GM23248 (cell line): ENCODE results near the gene KNDC1. TPM values are rescaled to one million over a fixed set of nuclear protein-coding genes. Genes with fewer than 3 reads are reported as not detected.

Experiments
- DNase-seq: peaks from one replicate; pipeline ENCODE4 v3.0.0-alpha.2; 2015
- H2AFZ ChIP-seq: fragments of 200-600 bp; sonication (generic); 2 replicates; pipeline ENCODE4 v1.6.1; 2016; ENCODE audit warnings: antibody characterized with exemption
- H3F3A ChIP-seq: fragments of 200-600 bp; sonication (generic); 2 replicates; pipeline ENCODE4 v1.6.1; 2016; ENCODE audit warnings: mild to moderate bottlenecking, antibody characterized with exemption, mixed run types; ENCODE audit not compliant: insufficient read depth
- H3K27ac ChIP-seq: fragments of 200-600 bp; sonication (generic); 2 replicates; pipeline ENCODE4 v1.5.1; 2016; ENCODE audit warnings: mild to moderate bottlenecking
- H3K27me3 ChIP-seq: fragments of 200-600 bp; sonication (generic); replicated peaks from 2 replicates; pipeline ENCODE4 v1.6.1; 2016; ENCODE audit warnings: mild to moderate bottlenecking; ENCODE audit not compliant: insufficient read depth
- H3K36me3 ChIP-seq: fragments of 200-600 bp; sonication (generic); 2 replicates; pipeline ENCODE4 v1.6.1; 2016; ENCODE audit warnings: low read depth, mild to moderate bottlenecking
- H3K4me1 ChIP-seq: fragments of 200-600 bp; sonication (generic); 2 replicates; pipeline ENCODE4 v1.6.1; 2016; ENCODE audit warnings: mild to moderate bottlenecking; ENCODE audit not compliant: insufficient read depth
- H3K4me2 ChIP-seq: fragments of 200-600 bp; sonication (generic); one replicate; pipeline ENCODE4 v1.6.1; 2016; ENCODE audit warnings: mild to moderate bottlenecking; ENCODE audit not compliant: unreplicated experiment
- H3K4me3 ChIP-seq: fragments of 200-600 bp; sonication (generic); 2 replicates; pipeline ENCODE4 v1.5.1; 2016; ENCODE audit warnings: mild to moderate bottlenecking
- H3K79me2 ChIP-seq: fragments of 200-600 bp; sonication (generic); 2 replicates; pipeline ENCODE4 v1.6.1; 2016; ENCODE audit warnings: mild to moderate bottlenecking; ENCODE audit not compliant: insufficient read depth
- H3K9ac ChIP-seq: fragments of 200-600 bp; sonication (generic); 2 replicates; pipeline ENCODE4 v1.6.1; 2016; ENCODE audit warnings: mild to moderate bottlenecking
- H3K9me2 ChIP-seq: fragments of 200-600 bp; sonication (generic); 2 replicates; pipeline ENCODE4 v1.6.1; 2016; ENCODE audit warnings: mixed run types, mild to moderate bottlenecking, moderate library complexity; ENCODE audit not compliant: insufficient read depth
- H3K9me3 ChIP-seq: fragments of 200-600 bp; sonication (generic); one replicate; pipeline ENCODE4 v1.6.1; 2017; ENCODE audit warnings: low read depth
- H4K20me1 ChIP-seq: fragments of 200-600 bp; sonication (generic); 2 replicates; pipeline ENCODE4 v1.6.0; 2016; ENCODE audit not compliant: insufficient read depth
- EZH2 ChIP-seq: fragments of 200-600 bp; sonication (generic); IDR thresholded peaks from 2 replicates; pipeline ENCODE4 v1.6.1; 2018; ENCODE audit warnings: antibody characterized with exemption, mild to moderate bottlenecking; ENCODE audit not compliant: insufficient read depth, poor library complexity, severe bottlenecking
- EZH2phosphoT487 ChIP-seq: fragments of 200-600 bp; sonication (generic); IDR thresholded peaks from 2 replicates; pipeline ENCODE4 v1.6.1; 2018; ENCODE audit warnings: antibody characterized with exemption, moderate library complexity, mild to moderate bottlenecking, low read depth; ENCODE audit not compliant: insufficient read depth
- WGBS, 2 experiments: methylation state at CpG; one replicate each; pipeline ENCODE4 v1.1.6; 2015 to 2017; ENCODE audit warnings: low lambda C conversion rate in 2 of 2, low coverage in 1 of 2; ENCODE audit errors: missing lambda C conversion rate in 2 of 2; 5-methylcytosine and 5-hydroxymethylcytosine counted together
- in situ Hi-C: fragments of 300-500 bp; cut with MboI; formaldehyde crosslinking; loops from 2 replicates; pipeline ENCODE4 v1.15.0; 2020
- polyA plus RNA-seq: library from polyadenylated mRNA; unstranded; fragments of >200 nt; fragmentation: Nextera tagmentation; extraction: Ambion mirVana; gene quantifications from 2 replicates; pipeline ENCODE4 v1.2.1, GENCODE V29; 2016
- total RNA-seq: library from RNA; depleted of rRNA; stranded (reverse); fragments of >200 nt; shearing (Covaris generic); gene quantifications from 2 replicates; pipeline ENCODE4 v1.2.3, GENCODE V29; 2014

The KNDC1 gene
- total and polyA plus RNA-seq, 2 experiments from 2014 or later = 0.44 to 0.54 TPM

- Histone ChIP-seq H3K4me2 (no peak overlapping the region), H4K20me1 (no peaks in the 10 kb centered on the region), H3F3A (no peaks in the 10 kb centered on the region), H3K9ac (no peak overlapping the region), H3K36me3 (no peaks in the 10 kb centered on the region), H3K27me3 (peaks cover 75% of the 10 kb centered on the region), H3K4me1 (no peaks in the 10 kb centered on the region), H3K4me3 (no peak overlapping the region), H3K9me3 (no peaks in the 10 kb centered on the region), H2AFZ (no peak overlapping the region), H3K27ac (no peak overlapping the region), H3K9me2 (no peaks in the 10 kb centered on the region), H3K79me2 (no peaks in the 10 kb centered on the region)
- DNase-seq = peak; percentile 29
- TF ChIP-seq EZH2phosphoT487 (no peak), EZH2 (no peak)
- 2 to 3% methylated on average over 61 to 99 of the region's 103 CpGs for WGBS, 2 experiments
- in situ Hi-C loops = no loop called here
Measured at GRCh38 chr10:133236401-133237240, 76.6 kb downstream of the KNDC1 start.

DNA sequence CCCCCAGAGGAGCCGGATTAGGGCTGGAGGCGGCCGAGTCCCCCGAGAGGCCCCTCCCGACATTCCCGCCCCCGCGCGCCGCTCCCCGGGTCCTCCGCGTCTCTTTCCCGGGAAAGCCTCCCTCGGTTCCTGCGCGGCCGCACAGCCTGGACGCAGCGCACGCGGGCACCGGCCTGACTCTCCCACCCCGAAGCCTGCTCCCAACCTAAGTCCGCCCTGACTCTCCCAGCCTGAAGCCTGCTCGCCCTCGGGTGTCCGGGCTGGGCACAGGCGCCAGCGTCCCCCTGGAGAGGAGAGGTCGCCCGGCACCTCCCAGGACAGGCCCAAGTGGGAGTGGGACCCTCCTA, 77.2 kb downstream of the KNDC1 start:
- Histone ChIP-seq H3K79me2 (no peaks in the 10 kb centered on the region), H3K27me3 (peaks cover 75% of the 10 kb centered on the region), H3K27ac (no peak overlapping the region), H4K20me1 (no peaks in the 10 kb centered on the region), H3K9me2 (no peaks in the 10 kb centered on the region), H3K4me1 (no peaks in the 10 kb centered on the region), H3K9ac (no peak overlapping the region), H3K36me3 (no peaks in the 10 kb centered on the region), H3K4me2 (no peak overlapping the region), H3F3A (no peaks in the 10 kb centered on the region), H3K9me3 (no peaks in the 10 kb centered on the region), H2AFZ (no peak overlapping the region), H3K4me3 (no peak overlapping the region)
- DNase-seq = no peak
- 0 to 2% methylated on average over 12 to 29 of the region's 32 CpGs for WGBS, 2 experiments
- in situ Hi-C loops = no loop called here
- TF ChIP-seq EZH2phosphoT487 (no peak), EZH2 (no peak)

- Histone ChIP-seq H4K20me1 (no peaks in the 10 kb centered on the region), H3K27ac (no peak within 1 kb of the TSS), H3K9me3 (no peaks in the 10 kb centered on the region), H3K4me2 (no peak within 1 kb of the TSS), H3K36me3 (no peaks in the 10 kb centered on the region), H3K4me3 (no peak within 1 kb of the TSS), H3K27me3 (peaks cover 70% of the 10 kb centered on the region), H3K4me1 (no peaks in the 10 kb centered on the region), H3K9me2 (no peaks in the 10 kb centered on the region), H2AFZ (no peak within 1 kb of the TSS), H3K9ac (no peak within 1 kb of the TSS), H3F3A (no peaks in the 10 kb centered on the region), H3K79me2 (no peaks in the 10 kb centered on the region)
- no peak for TF ChIP-seq EZH2
- TF ChIP-seq EZH2phosphoT487 = no peak
- 2 to 3% methylated on average over 42 to 55 of the region's 60 CpGs for whole genome bisulfite sequencing, 2 experiments
- DNase-seq = no peak
- in situ Hi-C loops = no loop called here
Measured at GRCh38 chr10:133237588-133238465, 77.8 kb downstream of the KNDC1 start, which contains the start of gene VENTX. VENTX (plus strand) TSS chr10:133237855; CDS start chr10:133237915, 60 bp downstream.

- H3K4me2 ChIP-seq = no peak overlapping the region
Measured at GRCh38 chr10:133238466-133238804, 78.4 kb downstream of the KNDC1 start.

More at GRCh38 chr10:133238466-133238804, 78.4 kb downstream of the KNDC1 start:
- H3K9me3 ChIP-seq = no peaks in the 10 kb centered on the region
- H3K27me3 ChIP-seq = peaks cover 70% of the 10 kb centered on the region
- no peak overlapping the region for H2AFZ ChIP-seq
- no peaks in the 10 kb centered on the region for H3K9me2 ChIP-seq
- no peaks in the 10 kb centered on the region for H3K4me1 ChIP-seq
- in situ Hi-C loops = no loop called here
- no peaks in the 10 kb centered on the region for H3K79me2 ChIP-seq
- H3F3A ChIP-seq = no peaks in the 10 kb centered on the region
- H4K20me1 ChIP-seq = no peaks in the 10 kb centered on the region
- TF ChIP-seq EZH2phosphoT487 (no peak), EZH2 (no peak)
- WGBS, 2 experiments = 1 to 7% methylated on average over 14 of the region's 15 CpGs
- no peak for DNase-seq
- H3K4me3 ChIP-seq = no peak overlapping the region
- no peaks in the 10 kb centered on the region for H3K36me3 ChIP-seq
- no peak overlapping the region for H3K9ac ChIP-seq
- H3K27ac ChIP-seq = no peak overlapping the region
